Hematopoietic multipotent progenitor cell treated with erythropoietin and hydrocortisone succinate and interleukin-3 and kit ligand, for 15 days (in vitro differentiated cells): ENCODE results near the gene DCTN2.
A peak's percentile ranks its signal among the peaks of the same experiment; 100 is the strongest.
"Not testable (repeated sequence)": the region's sequence is repeated elsewhere in the genome, so short reads cannot be mapped to it uniquely, and the experiment has no call there.

ENCODE experiments used
- DNase-seq: peaks from one replicate; pipeline ENCODE4 v3.0.0-alpha.2; 2015; ENCODE audit warnings: low spot score

DCTN2 gene

GRCh38 chr12:57546438-57547287 is at the start of gene DCTN2:
DCTN2 (minus strand) TSS chr12:57547192; CDS start chr12:57547063, 129 bp downstream.
- peak; percentile 96 for DNase-seq

- DNase-seq = no peak
Measured at GRCh38 chr12:57593187-57593586, 46.2 kb upstream of the DCTN2 start.

GRCh38 chr12:57592551-57593165 is 45.7 kb upstream of the DCTN2 start:
- DNase-seq = no peak

GRCh38 chr12:57591782-57592325 is 44.9 kb upstream of the DCTN2 start:
- no peak for DNase-seq

- peak; percentile 87 for DNase-seq
Measured at GRCh38 chr12:57590864-57591781, 44.1 kb upstream of the DCTN2 start, which contains the start of gene PIP4K2C. PIP4K2C (plus strand) TSS chr12:57591192; CDS start chr12:57591290, 98 bp downstream.

GRCh38 chr12:57590479-57590863 is 43.5 kb upstream of the DCTN2 start:
- DNase-seq = no peak

GRCh38 chr12:57588951-57589610 is 42.1 kb upstream of the DCTN2 start:
- not testable (repeated sequence) for DNase-seq

- DNase-seq = no peak
Measured at GRCh38 chr12:57586832-57587429, 39.9 kb upstream of the DCTN2 start.

- DNase-seq = no peak
Measured at GRCh38 chr12:57586128-57586527, 39.1 kb upstream of the DCTN2 start.

GRCh38 chr12:57585156-57585555 is 38.2 kb upstream of the DCTN2 start:
- DNase-seq = no peak

- DNase-seq = no peak
Measured at GRCh38 chr12:57584690-57585089, 37.7 kb upstream of the DCTN2 start.

GRCh38 chr12:57584050-57584449 is 37.1 kb upstream of the DCTN2 start:
- DNase-seq = no peak

- peak; percentile 84 for DNase-seq
Measured at GRCh38 chr12:57583008-57583831, 36.2 kb upstream of the DCTN2 start.

GRCh38 chr12:57582440-57582839 is 35.4 kb upstream of the DCTN2 start:
- DNase-seq = no peak

- no peak for DNase-seq
Measured at GRCh38 chr12:57581802-57582201, 34.8 kb upstream of the DCTN2 start.

- DNase-seq = no peak
Measured at GRCh38 chr12:57580466-57580795, 33.4 kb upstream of the DCTN2 start.

GRCh38 chr12:57579677-57580465 is 32.9 kb upstream of the DCTN2 start:
- no peak for DNase-seq

GRCh38 chr12:57579011-57579410 is 32.0 kb upstream of the DCTN2 start:
- DNase-seq = no peak

- DNase-seq = no peak
Measured at GRCh38 chr12:57577981-57578758, 31.2 kb upstream of the DCTN2 start.
